GM12878 (cell line): ENCODE measurements around the gene TBCCD1. TPM values are rescaled to one million over a fixed set of nuclear protein-coding genes. Genes with fewer than 3 reads are reported as not detected.

ENCODE experiments used
- ATAC-seq: fragments of 200-7000 bp; cut with Tn5 transposase; 3 replicates; pipeline ENCODE4 v1.9.1; 2020; ENCODE audit warnings: mild to moderate bottlenecking, moderate library complexity
- BruUV-seq: library from RNA; stranded (reverse); fragments of 400-500 nt; replicated peaks from 2 replicates; lab custom pipeline; 2021; lab: Mats Ljungman, UMichigan
- CTCF ChIA-PET: fragments of 300-600 bp; sonication (Branson Sonifier 250); formaldehyde crosslinking; extraction: SDS; loops from one replicate; lab custom pipeline; 2021; ENCODE audit warnings: inconsistent platforms; lab: Yijun Ruan, JAX
- POLR2A ChIA-PET: fragments of 350-600 bp; formaldehyde crosslinking; extraction: SDS; loops from one replicate; lab custom pipeline; 2021; ENCODE audit warnings: inconsistent platforms; lab: Charles Lee
- RAD21 ChIA-PET: fragments of 300-600 bp; sonication (Branson Sonifier 250); formaldehyde crosslinking; loops from one replicate; lab custom pipeline; 2023; ENCODE audit warnings: antibody characterized with exemption; ENCODE audit not compliant: unreplicated experiment; lab: Charles Lee
- SMC1A ChIA-PET: fragments of 300-600 bp; sonication (Branson Sonifier 250); formaldehyde crosslinking; loops from one replicate; lab custom pipeline; 2023; ENCODE audit not compliant: unreplicated experiment, uncharacterized antibody; lab: Charles Lee
- DNase-seq: peaks from one replicate; pipeline ENCODE4 v3.0.0-alpha.2; 2011; ENCODE audit warnings: low read depth, low spot score
- FAIRE-seq: peaks from 3 replicates; lab custom pipeline; 2011; peaks lifted over from hg19 to GRCh38; lab: Jason Lieb, UNC
- H2AFZ ChIP-seq: 2 replicates; pipeline ENCODE4 v1.6.0; 2011; ENCODE audit warnings: low read depth, low read length, control low read depth; ENCODE audit not compliant: control insufficient read depth
- H3K27ac ChIP-seq: 2 replicates; pipeline ENCODE4 v1.5.1; 2011; ENCODE audit warnings: control low read depth; ENCODE audit not compliant: control insufficient read depth, insufficient read depth
- H3K27me3 ChIP-seq, 2 experiments: replicated peaks in 1 of 2; 2 replicates each; pipeline versions ENCODE4 v1.6.0 to v1.6.1; 2011; ENCODE audit warnings: low read length in 1 of 2; ENCODE audit not compliant: control insufficient read depth in 2 of 2, insufficient read depth in 2 of 2
- H3K36me3 ChIP-seq, 2 experiments: 2 replicates each; pipeline ENCODE4 v1.5.1; 2011; ENCODE audit warnings: low read length in 1 of 2; ENCODE audit not compliant: control insufficient read depth in 2 of 2, insufficient read depth in 2 of 2
- H3K4me1 ChIP-seq: 2 replicates; pipeline ENCODE4 v1.6.1; 2011; ENCODE audit warnings: mild to moderate bottlenecking, low read length, moderate library complexity, mixed read lengths; ENCODE audit not compliant: control insufficient read depth, insufficient read depth
- H3K4me2 ChIP-seq: 2 replicates; pipeline ENCODE4 v1.6.0; 2011; ENCODE audit warnings: control low read depth; ENCODE audit not compliant: control insufficient read depth, insufficient read depth
- H3K4me3 ChIP-seq: fragments of 200-600 bp; sonication (generic); 2 replicates; pipeline ENCODE4 v1.5.1; 2016
- H3K79me2 ChIP-seq: 2 replicates; pipeline ENCODE4 v1.6.0; 2011; ENCODE audit warnings: low read length; ENCODE audit not compliant: control insufficient read depth, insufficient read depth
- H3K9ac ChIP-seq: 2 replicates; pipeline ENCODE4 v1.8.0; 2011; ENCODE audit warnings: low read length, control low read depth, mixed read lengths; ENCODE audit not compliant: control insufficient read depth, insufficient read depth
- H3K9me3 ChIP-seq: replicated peaks from 3 replicates; pipeline ENCODE4 v1.5.1; 2011; ENCODE audit warnings: mild to moderate bottlenecking, low read length; ENCODE audit not compliant: control insufficient read depth, insufficient read depth
- H4K20me1 ChIP-seq: 2 replicates; pipeline ENCODE4 v1.6.0; 2011; ENCODE audit not compliant: control insufficient read depth, insufficient read depth
- CHD2 ChIP-seq: IDR thresholded peaks from 2 replicates; pipeline ENCODE4 v1.6.1; 2011; ENCODE audit warnings: low read depth, low read length, improper control_type of control experiment, borderline replicate concordance
- EED ChIP-seq: sonication (generic); IDR thresholded peaks from 2 replicates; pipeline ENCODE4 v1.6.1; 2016; ENCODE audit warnings: antibody characterized with exemption, low read depth
- FOXK2 ChIP-seq: fragments of 450-650 bp; IDR thresholded peaks from 2 replicates; pipeline ENCODE4 v1.6.1; 2017; ENCODE audit warnings: mild to moderate bottlenecking, moderate library complexity
- HDGF ChIP-seq: fragments of 450-650 bp; IDR thresholded peaks from 2 replicates; pipeline ENCODE4 v1.6.1; 2016; ENCODE audit warnings: antibody characterized with exemption
- IKZF2 ChIP-seq, 2 experiments: fragments of 450-650 bp; IDR thresholded peaks; 2 replicates each; pipeline ENCODE4 v1.6.1; 2017; ENCODE audit warnings: mild to moderate bottlenecking in 2 of 2, moderate library complexity in 2 of 2
- JUNB ChIP-seq: IDR thresholded peaks from 2 replicates; pipeline ENCODE4 v1.6.1; 2016; ENCODE audit warnings: antibody characterized with exemption, mild to moderate bottlenecking
- KAT2A ChIP-seq: conservative IDR thresholded peaks from 2 replicates; pipeline ENCODE4 v1.6.1; 2011; ENCODE audit warnings: low read depth, low read length; ENCODE audit not compliant: control insufficient read depth
- MTA2 ChIP-seq: fragments of 450-650 bp; IDR thresholded peaks from 2 replicates; pipeline ENCODE4 v1.6.1; 2016; ENCODE audit warnings: low read depth, mild to moderate bottlenecking, moderate library complexity
- MXI1 ChIP-seq: fragments of 150-350 bp; IDR thresholded peaks from 2 replicates; pipeline ENCODE4 v1.6.1; 2011; ENCODE audit warnings: low read depth, mild to moderate bottlenecking, inconsistent platforms, low read length, improper control_type of control experiment
- RAD51 ChIP-seq: fragments of 450-650 bp; IDR thresholded peaks from 2 replicates; pipeline ENCODE4 v1.6.1; 2016; ENCODE audit warnings: moderate library complexity, mild to moderate bottlenecking, inconsistent platforms
- RBBP5 ChIP-seq: fragments of 200-600 bp; sonication (generic); conservative IDR thresholded peaks from 2 replicates; pipeline ENCODE4 v1.6.1; 2016
- SUZ12 ChIP-seq: fragments of 200-600 bp; sonication (generic); IDR thresholded peaks from one replicate; pipeline ENCODE4 v1.6.1; 2018; ENCODE audit warnings: antibody characterized with exemption, mild to moderate bottlenecking; ENCODE audit not compliant: unreplicated experiment
- ZNF207 ChIP-seq: fragments of 450-650 bp; IDR thresholded peaks from 2 replicates; pipeline ENCODE4 v1.6.1; 2014; ENCODE audit warnings: antibody characterized with exemption, mild to moderate bottlenecking, borderline replicate concordance
- WGBS: methylation state at CpG from one replicate; pipeline ENCODE4 v1.1.6; 2016; ENCODE audit warnings: low lambda C conversion rate; ENCODE audit not compliant: insufficient replicate concordance, insufficient coverage; ENCODE audit errors: missing lambda C conversion rate; 5-methylcytosine and 5-hydroxymethylcytosine counted together
- in situ Hi-C: fragments of 300-500 bp; cut with MboI; formaldehyde crosslinking; loops from 9 replicates; pipeline ENCODE4 v1.14.3; 2018; ENCODE audit warnings: mixed read lengths
- intact Hi-C: fragments of 100-400 bp; cut with micrococcal nuclease; formaldehyde crosslinking; loops from one replicate; pipeline ENCODE4 v1.14.2; 2022; ENCODE audit not compliant: unreplicated experiment
- polyA plus RNA-seq, 11 experiments: library from polyadenylated mRNA; depleted of rRNA in 4 of 11; unstranded in 6 of 11; stranded (reverse) in 5 of 11; fragments of >200 nt; fragmentation: Nextera tagmentation in 4 of 11; fragmentation: Illumina TruSeq in 1 of 11; extraction: Ambion mirVana in 4 of 11; extraction: Trizol in 1 of 11; gene quantifications; 1 replicate in 1 of 11; 2 replicates in 10 of 11; pipeline versions ENCODE4 v1.2.1 to v1.2.3, GENCODE V29; 2011 to 2016; ENCODE audit warnings: inconsistent platforms in 2 of 11, missing spikeins in 2 of 11, low read depth in 1 of 11
- total RNA-seq, 4 experiments: library from RNA; depleted of rRNA in 3 of 4; stranded (reverse); fragments of >200 nt in 3 of 4; fragmentation: Illumina TruSeq in 1 of 4; extraction: Trizol in 1 of 4; gene quantifications; 2 replicates each; pipeline versions ENCODE4 v1.2.1 to v1.2.3, GENCODE V29; 2013 to 2021
- TF ChIP-seq, protein P1 (sequence below): fragments of 450-650 bp; IDR thresholded peaks from 2 replicates; pipeline ENCODE4 v1.6.1; 2016; ENCODE audit warnings: mild to moderate bottlenecking
- TF ChIP-seq, protein P2 (sequence below): IDR thresholded peaks from 2 replicates; pipeline ENCODE4 v1.6.1; 2011; ENCODE audit warnings: low read depth, mild to moderate bottlenecking, low read length, moderate library complexity, borderline replicate concordance; ENCODE audit errors: extremely low read depth
- TF ChIP-seq, protein P3 (sequence below): fragments of 450-650 bp; IDR thresholded peaks from 2 replicates; pipeline ENCODE4 v1.6.1; 2018; ENCODE audit warnings: borderline replicate concordance, mild to moderate bottlenecking; ENCODE audit not compliant: partially characterized antibody
- TF ChIP-seq, protein P4 (sequence below): IDR thresholded peaks from 2 replicates; pipeline ENCODE4 v1.6.1; 2012; ENCODE audit warnings: mild to moderate bottlenecking, low read depth, low read length

TBCCD1 gene
- total and polyA plus RNA-seq, 10 of the 15 experiments (the other 5 are each of a cell fraction or from before 2014, with no cell fraction given), result 6.9 to 23.4 (median 14.7) TPM

DNA sequence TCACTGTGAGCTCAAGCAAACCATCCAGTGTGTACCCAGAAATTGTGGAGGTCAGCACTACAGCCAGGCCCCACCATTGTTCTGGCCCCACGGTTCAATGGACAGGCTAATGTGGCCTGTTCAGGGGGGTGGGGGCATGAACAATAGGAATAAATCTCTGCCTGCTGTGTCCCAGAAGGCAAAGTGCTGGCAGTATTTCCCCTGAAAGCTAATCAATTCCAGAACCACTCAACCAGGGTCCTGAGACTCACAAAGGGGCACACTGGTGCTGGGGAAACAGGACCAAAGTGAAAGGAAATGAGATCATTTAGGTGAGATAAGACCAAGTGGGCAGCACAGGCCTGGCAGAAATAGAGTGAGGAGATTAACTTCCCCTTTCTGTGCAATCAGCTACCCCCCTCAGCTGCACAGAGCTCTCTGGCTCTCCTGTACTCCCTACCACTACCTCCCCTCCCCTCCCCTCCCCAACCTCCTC lies 34.5 kb downstream of the TBCCD1 start:
- H3K4me1 ChIP-seq, result peaks cover 67% of the 10 kb centered on the region
- peak overlapping the region; percentile 81 for H3K27ac ChIP-seq
- POLR2A ChIA-PET, result interaction anchor here (0.5 to 2.5 kb wide), 7 partner anchors 10 to 550 kb away, joined by 3 to 11 read pairs (median 4); no protein-coding TSS in a partner anchor
- TF ChIP-seq EED (peak; percentile 86), MXI1 (no peak), RBBP5 (no peak), JUNB (peak; percentile 59), KAT2A (no peak), SUZ12 (no peak), CHD2 (peak; percentile 50; the same call in 1 of the 2 replicates), IKZF2 (IDR thresholded peaks at IDR 0.05) (peak; percentile 87 to 90), FOXK2 (no peak), ZNF207 (no peak), HDGF (no peak), MTA2 (peak; percentile 84), RAD51 (no peak)
- TF ChIP-seq, protein P1, sequence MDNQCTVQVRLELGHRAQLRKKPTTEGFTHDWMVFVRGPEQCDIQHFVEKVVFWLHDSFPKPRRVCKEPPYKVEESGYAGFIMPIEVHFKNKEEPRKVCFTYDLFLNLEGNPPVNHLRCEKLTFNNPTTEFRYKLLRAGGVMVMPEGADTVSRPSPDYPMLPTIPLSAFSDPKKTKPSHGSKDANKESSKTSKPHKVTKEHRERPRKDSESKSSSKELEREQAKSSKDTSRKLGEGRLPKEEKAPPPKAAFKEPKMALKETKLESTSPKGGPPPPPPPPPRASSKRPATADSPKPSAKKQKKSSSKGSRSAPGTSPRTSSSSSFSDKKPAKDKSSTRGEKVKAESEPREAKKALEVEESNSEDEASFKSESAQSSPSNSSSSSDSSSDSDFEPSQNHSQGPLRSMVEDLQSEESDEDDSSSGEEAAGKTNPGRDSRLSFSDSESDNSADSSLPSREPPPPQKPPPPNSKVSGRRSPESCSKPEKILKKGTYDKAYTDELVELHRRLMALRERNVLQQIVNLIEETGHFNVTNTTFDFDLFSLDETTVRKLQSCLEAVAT, result peak; percentile 69
- TF ChIP-seq, protein P2, sequence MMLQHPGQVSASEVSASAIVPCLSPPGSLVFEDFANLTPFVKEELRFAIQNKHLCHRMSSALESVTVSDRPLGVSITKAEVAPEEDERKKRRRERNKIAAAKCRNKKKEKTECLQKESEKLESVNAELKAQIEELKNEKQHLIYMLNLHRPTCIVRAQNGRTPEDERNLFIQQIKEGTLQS, result no peak
- TF ChIP-seq, protein P3, sequence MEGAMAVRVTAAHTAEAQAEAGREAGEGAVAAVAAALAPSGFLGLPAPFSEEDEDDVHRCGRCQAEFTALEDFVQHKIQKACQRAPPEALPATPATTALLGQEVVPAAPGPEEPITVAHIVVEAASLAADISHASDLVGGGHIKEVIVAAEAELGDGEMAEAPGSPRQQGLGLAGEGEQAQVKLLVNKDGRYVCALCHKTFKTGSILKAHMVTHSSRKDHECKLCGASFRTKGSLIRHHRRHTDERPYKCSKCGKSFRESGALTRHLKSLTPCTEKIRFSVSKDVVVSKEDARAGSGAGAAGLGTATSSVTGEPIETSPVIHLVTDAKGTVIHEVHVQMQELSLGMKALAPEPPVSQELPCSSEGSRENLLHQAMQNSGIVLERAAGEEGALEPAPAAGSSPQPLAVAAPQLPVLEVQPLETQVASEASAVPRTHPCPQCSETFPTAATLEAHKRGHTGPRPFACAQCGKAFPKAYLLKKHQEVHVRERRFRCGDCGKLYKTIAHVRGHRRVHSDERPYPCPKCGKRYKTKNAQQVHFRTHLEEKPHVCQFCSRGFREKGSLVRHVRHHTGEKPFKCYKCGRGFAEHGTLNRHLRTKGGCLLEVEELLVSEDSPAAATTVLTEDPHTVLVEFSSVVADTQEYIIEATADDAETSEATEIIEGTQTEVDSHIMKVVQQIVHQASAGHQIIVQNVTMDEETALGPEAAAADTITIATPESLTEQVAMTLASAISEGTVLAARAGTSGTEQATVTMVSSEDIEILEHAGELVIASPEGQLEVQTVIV, result no peak
- TF ChIP-seq, protein P4, sequence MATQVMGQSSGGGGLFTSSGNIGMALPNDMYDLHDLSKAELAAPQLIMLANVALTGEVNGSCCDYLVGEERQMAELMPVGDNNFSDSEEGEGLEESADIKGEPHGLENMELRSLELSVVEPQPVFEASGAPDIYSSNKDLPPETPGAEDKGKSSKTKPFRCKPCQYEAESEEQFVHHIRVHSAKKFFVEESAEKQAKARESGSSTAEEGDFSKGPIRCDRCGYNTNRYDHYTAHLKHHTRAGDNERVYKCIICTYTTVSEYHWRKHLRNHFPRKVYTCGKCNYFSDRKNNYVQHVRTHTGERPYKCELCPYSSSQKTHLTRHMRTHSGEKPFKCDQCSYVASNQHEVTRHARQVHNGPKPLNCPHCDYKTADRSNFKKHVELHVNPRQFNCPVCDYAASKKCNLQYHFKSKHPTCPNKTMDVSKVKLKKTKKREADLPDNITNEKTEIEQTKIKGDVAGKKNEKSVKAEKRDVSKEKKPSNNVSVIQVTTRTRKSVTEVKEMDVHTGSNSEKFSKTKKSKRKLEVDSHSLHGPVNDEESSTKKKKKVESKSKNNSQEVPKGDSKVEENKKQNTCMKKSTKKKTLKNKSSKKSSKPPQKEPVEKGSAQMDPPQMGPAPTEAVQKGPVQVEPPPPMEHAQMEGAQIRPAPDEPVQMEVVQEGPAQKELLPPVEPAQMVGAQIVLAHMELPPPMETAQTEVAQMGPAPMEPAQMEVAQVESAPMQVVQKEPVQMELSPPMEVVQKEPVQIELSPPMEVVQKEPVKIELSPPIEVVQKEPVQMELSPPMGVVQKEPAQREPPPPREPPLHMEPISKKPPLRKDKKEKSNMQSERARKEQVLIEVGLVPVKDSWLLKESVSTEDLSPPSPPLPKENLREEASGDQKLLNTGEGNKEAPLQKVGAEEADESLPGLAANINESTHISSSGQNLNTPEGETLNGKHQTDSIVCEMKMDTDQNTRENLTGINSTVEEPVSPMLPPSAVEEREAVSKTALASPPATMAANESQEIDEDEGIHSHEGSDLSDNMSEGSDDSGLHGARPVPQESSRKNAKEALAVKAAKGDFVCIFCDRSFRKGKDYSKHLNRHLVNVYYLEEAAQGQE, result no peak

More for the DNA sequence above, 34.5 kb downstream of the TBCCD1 start:
- RAD21 ChIA-PET, result interaction anchor here (0.5 to 12.3 kb wide), 7 partner anchors 13 to 553 kb away, joined by 3 to 495 read pairs (median 133); no protein-coding TSS in a partner anchor
- Histone ChIP-seq H3K27me3 (no peaks in the 10 kb centered on the region), H3K9ac (peak overlapping the region; percentile 5; the same call in 1 of the 2 replicates), H4K20me1 (no peaks in the 10 kb centered on the region), H3K4me2 (peak overlapping the region; percentile 45), H2AFZ (peak overlapping the region; percentile 33), H3K36me3 (no peaks in the 10 kb centered on the region), H3K4me3 (no peak overlapping the region), H3K9me3 (no peaks in the 10 kb centered on the region; the same call in 2 of the 3 replicates), H3K79me2 (no peaks in the 10 kb centered on the region)
- SMC1A ChIA-PET, result interaction anchor here (1.0 to 14.2 kb wide), 8 partner anchors 8 to 276 kb away, joined by 3 to 655 read pairs (median 6); no protein-coding TSS in a partner anchor
- WGBS, result 36% methylated on average over 1 of the region's 1 CpG
- CTCF ChIA-PET, result interaction anchor here (0.6 to 14.3 kb wide), 9 partner anchors 9 to 549 kb away, joined by 3 to 847 read pairs (median 4); partner anchors contain the start of gene DNAJB11
- in situ Hi-C loops (no loop called here), intact Hi-C loops (loop anchor here (2.0 to 10.0 kb wide), 2 partner anchors 14 to 428 kb away; partner anchors contain the start of gene ETV5)
- ATAC-seq, result peak; percentile 83
- BruUV-seq, result no TSS peak
- DNase-seq, result peak; percentile 77
- peak; percentile 13 for FAIRE-seq
